Measurements from ENCODE around the gene GRPEL2.
"Not testable (repeated sequence)": the region's sequence is repeated elsewhere in the genome, so short reads cannot be mapped to it uniquely, and the experiment has no call there.

GRPEL2 gene

GRCh38 chr5:149398747-149399266, 53.5 kb downstream of the GRPEL2 start:
- DNase-seq (ENCODE audit: low read depth, low spot score) = not testable (repeated sequence)

DNA sequence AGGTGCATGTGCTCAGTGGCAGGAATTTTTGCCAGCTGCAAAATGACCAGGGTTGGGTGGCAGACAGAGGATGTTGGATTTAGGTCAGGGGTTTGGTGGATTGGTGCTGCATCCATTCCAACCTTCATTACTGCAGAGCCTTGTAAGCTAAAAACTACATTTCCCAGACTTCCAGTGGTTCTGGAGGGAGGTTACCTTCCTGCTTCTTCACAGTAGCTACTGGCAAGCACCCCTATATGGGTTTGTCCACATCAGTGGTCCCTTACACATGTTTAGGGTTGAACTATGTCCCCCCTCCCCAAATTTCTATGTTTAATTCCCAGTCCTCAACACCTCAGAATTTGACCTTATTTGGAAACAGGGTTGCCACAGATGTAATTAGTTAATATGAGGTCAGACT, 54.5 kb downstream of the GRPEL2 start:
- no peak for DNase-seq (ENCODE audit: low read depth, low spot score)

DNA sequence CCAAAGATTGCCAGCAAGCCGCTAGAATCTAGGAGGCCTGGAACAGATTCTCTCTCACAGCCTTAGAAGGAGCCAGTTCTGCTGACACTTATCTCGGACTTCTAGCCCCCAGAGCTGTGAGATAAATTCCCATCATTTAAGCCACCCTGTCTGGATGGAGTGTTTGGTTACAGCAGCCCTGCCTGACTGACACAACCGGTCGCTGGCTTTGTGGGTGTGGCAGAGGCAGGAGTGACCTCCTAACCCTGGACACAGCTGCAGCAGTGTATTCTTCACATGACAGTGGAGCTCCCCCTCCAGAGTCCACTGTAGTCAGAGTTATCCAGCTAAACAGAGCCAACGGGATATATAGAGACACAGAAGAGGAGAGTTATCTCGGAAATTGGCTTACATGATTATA, 55.0 kb downstream of the GRPEL2 start:
- no peak for DNase-seq (ENCODE audit: low read depth, low spot score)

GRCh38 chr5:149401051-149401450, 55.8 kb downstream of the GRPEL2 start:
- no peak for DNase-seq (ENCODE audit: low read depth, low spot score)

DNA sequence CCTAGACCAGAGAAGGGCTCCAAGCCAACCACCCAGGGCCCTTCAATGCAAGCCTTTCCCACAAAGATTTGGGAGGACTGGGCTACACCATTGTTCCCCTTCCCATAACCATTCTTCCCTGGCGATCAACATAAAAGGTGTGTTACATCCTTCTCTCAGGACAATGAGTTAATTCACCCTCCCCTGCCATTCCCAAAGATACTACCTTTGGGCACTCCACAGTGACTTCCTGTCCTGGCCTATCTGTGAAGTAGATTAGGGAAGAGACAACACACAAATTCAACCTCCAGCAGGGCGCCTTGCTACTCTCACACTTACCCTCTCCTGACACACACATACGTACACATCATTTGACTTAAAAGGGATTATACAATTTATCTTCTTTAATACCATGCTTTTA, 57.0 kb downstream of the GRPEL2 start:
- DNase-seq (ENCODE audit: low read depth, low spot score) = no peak
